H9 (cell line): ENCODE results near the gene WDR64. TPM values are rescaled to one million over a fixed set of nuclear protein-coding genes. Genes with fewer than 3 reads are reported as not detected.

Experiments used
- DNase-seq: peaks from one replicate; pipeline ENCODE4 v3.0.0-alpha.2; 2017
- H2AFZ ChIP-seq: one replicate; pipeline ENCODE4 v1.6.1; 2013; ENCODE audit warnings: mild to moderate bottlenecking, low read length, control low read depth, moderate library complexity
- H2AK5ac ChIP-seq: 2 replicates; pipeline ENCODE4 v1.6.1; 2013; ENCODE audit warnings: low read length, control low read depth, mixed read lengths; ENCODE audit not compliant: insufficient read length
- H2BK120ac ChIP-seq: one replicate; pipeline ENCODE4 v1.6.1; 2013; ENCODE audit warnings: low read depth, mild to moderate bottlenecking, low read length, control low read depth, inconsistent platforms; ENCODE audit not compliant: poor library complexity, severe bottlenecking
- H2BK12ac ChIP-seq: 2 replicates; pipeline ENCODE4 v1.6.1; 2013; ENCODE audit warnings: low read length, control low read depth, mixed read lengths, low read depth; ENCODE audit not compliant: insufficient read length
- H2BK15ac ChIP-seq: 2 replicates; pipeline ENCODE4 v1.6.1; 2013; ENCODE audit warnings: low read depth, low read length, control low read depth
- H2BK20ac ChIP-seq: one replicate; pipeline ENCODE4 v1.6.1; 2013; ENCODE audit warnings: low read depth, mild to moderate bottlenecking, low read length, control low read depth, inconsistent platforms; ENCODE audit not compliant: poor library complexity, severe bottlenecking
- H2BK5ac ChIP-seq: 2 replicates; pipeline ENCODE4 v1.6.1; 2013; ENCODE audit warnings: low read length, control low read depth, mixed read lengths; ENCODE audit not compliant: insufficient read length
- H3K14ac ChIP-seq: 2 replicates; pipeline ENCODE4 v1.6.1; 2013; ENCODE audit warnings: low read length, control low read depth; ENCODE audit not compliant: insufficient read depth
- H3K18ac ChIP-seq: 2 replicates; pipeline ENCODE4 v1.6.1; 2013; ENCODE audit warnings: low read depth, mild to moderate bottlenecking, mixed read lengths, low read length, control low read depth; ENCODE audit not compliant: insufficient read length
- H3K23ac ChIP-seq: 2 replicates; pipeline ENCODE4 v1.6.1; 2013; ENCODE audit warnings: low read length, control low read depth, mixed read lengths, low read depth; ENCODE audit not compliant: insufficient read length
- H3K23me2 ChIP-seq: 2 replicates; pipeline ENCODE4 v1.6.1; 2013; ENCODE audit warnings: low read depth, mild to moderate bottlenecking, mixed read lengths, low read length, control low read depth; ENCODE audit not compliant: insufficient read length, poor library complexity, severe bottlenecking
- H3K27ac ChIP-seq: 2 replicates; pipeline ENCODE4 v1.5.1; 2013; ENCODE audit warnings: low read length, control low read depth, mixed read lengths, low read depth; ENCODE audit not compliant: insufficient read length
- H3K27me3 ChIP-seq: 2 replicates; pipeline ENCODE4 v1.6.1; 2013; ENCODE audit warnings: low read length, control low read depth, inconsistent platforms; ENCODE audit not compliant: insufficient read depth
- H3K4ac ChIP-seq: 2 replicates; pipeline ENCODE4 v1.6.1; 2013; ENCODE audit warnings: low read depth, mild to moderate bottlenecking, control low read depth, inconsistent platforms, low read length, moderate library complexity
- H3K4me1 ChIP-seq: 2 replicates; pipeline ENCODE4 v1.6.1; 2013; ENCODE audit warnings: low read length, control low read depth, inconsistent platforms; ENCODE audit not compliant: insufficient read depth
- H3K4me2 ChIP-seq: 2 replicates; pipeline ENCODE4 v1.6.1; 2013; ENCODE audit warnings: low read length, control low read depth, mixed read lengths; ENCODE audit not compliant: insufficient read length, insufficient read depth
- H3K56ac ChIP-seq: 2 replicates; pipeline ENCODE4 v1.6.1; 2013; ENCODE audit warnings: low read depth, mild to moderate bottlenecking, mixed read lengths, low read length, control low read depth; ENCODE audit not compliant: insufficient read length
- H3K79me1 ChIP-seq: 2 replicates; pipeline ENCODE4 v1.6.1; 2013; ENCODE audit warnings: low read depth, mild to moderate bottlenecking, moderate library complexity, low read length, control low read depth, inconsistent platforms; ENCODE audit not compliant: insufficient read depth, poor library complexity, severe bottlenecking
- H3K79me2 ChIP-seq: 2 replicates; pipeline ENCODE4 v1.6.1; 2013; ENCODE audit warnings: low read length, control low read depth, inconsistent platforms; ENCODE audit not compliant: insufficient read depth
- H3K9ac ChIP-seq: 2 replicates; pipeline ENCODE4 v1.6.1; 2013; ENCODE audit warnings: low read length, control low read depth, mixed read lengths; ENCODE audit not compliant: insufficient read length; ENCODE audit errors: extremely low read depth
- H3K9me3 ChIP-seq: one replicate; pipeline ENCODE4 v1.6.1; 2013; ENCODE audit warnings: low read depth, low read length, inconsistent platforms; ENCODE audit not compliant: control insufficient read depth
- H3T11ph ChIP-seq: one replicate; pipeline ENCODE4 v1.6.1; 2013; ENCODE audit warnings: mild to moderate bottlenecking, low read length, control low read depth, inconsistent platforms
- H4K20me1 ChIP-seq: one replicate; pipeline ENCODE4 v1.6.1; 2013; ENCODE audit not compliant: control insufficient read depth, insufficient read length, insufficient read depth
- H4K5ac ChIP-seq: 2 replicates; pipeline ENCODE4 v1.6.1; 2013; ENCODE audit warnings: low read depth, mild to moderate bottlenecking, mixed read lengths, low read length, control low read depth; ENCODE audit not compliant: insufficient read length
- H4K8ac ChIP-seq: replicated peaks from 2 replicates; pipeline ENCODE4 v1.6.1; 2013; ENCODE audit warnings: low read length, control low read depth, mixed read lengths, low read depth; ENCODE audit not compliant: insufficient read length
- H4K91ac ChIP-seq: 2 replicates; pipeline ENCODE4 v1.6.1; 2013; ENCODE audit warnings: low read depth, mild to moderate bottlenecking, moderate library complexity, mixed read lengths, low read length, control low read depth; ENCODE audit not compliant: insufficient read length
- H3K27ac Mint-ChIP-seq, 3 experiments: 2 replicates in 2 of 3; 3 replicates in 1 of 3; pipeline ENCODE4 v1.8.0; 2020 to 2021; ENCODE audit warnings: mixed read lengths in 3 of 3, mild to moderate bottlenecking in 1 of 3, moderate library complexity in 1 of 3
- H3K27me3 Mint-ChIP-seq: 2 replicates; pipeline ENCODE4 v1.8.0; 2021; ENCODE audit warnings: low read depth, mild to moderate bottlenecking, moderate library complexity, mixed read lengths
- H3K36me3 Mint-ChIP-seq, 3 experiments: 2 replicates in 2 of 3; 3 replicates in 1 of 3; pipeline ENCODE4 v1.8.0; 2020 to 2021; ENCODE audit warnings: low read depth in 3 of 3, mixed read lengths in 3 of 3; ENCODE audit not compliant: insufficient read depth in 1 of 3
- H3K4me1 Mint-ChIP-seq, 2 experiments: 2 replicates each; pipeline ENCODE4 v1.8.0; 2020; ENCODE audit warnings: mixed read lengths in 2 of 2
- H3K4me3 Mint-ChIP-seq, 2 experiments: 2 replicates in 1 of 2; 3 replicates in 1 of 2; pipeline ENCODE4 v1.8.0; 2020 to 2021; ENCODE audit warnings: mild to moderate bottlenecking in 2 of 2, mixed read lengths in 2 of 2, moderate library complexity in 1 of 2
- H3K9me3 Mint-ChIP-seq, 2 experiments: 2 replicates in 1 of 2; 3 replicates in 1 of 2; pipeline ENCODE4 v1.8.0; 2020; ENCODE audit warnings: mild to moderate bottlenecking in 2 of 2, mixed read lengths in 2 of 2, moderate library complexity in 1 of 2
- WGBS: extraction: QIAGEN DNeasy Blood & Tissue Kit; methylation state at CpG from one replicate; pipeline ENCODE4 v1.1.7; 2013; ENCODE audit warnings: missing lambda C conversion rate, low lambda C conversion rate, mixed read lengths; ENCODE audit not compliant: insufficient read length; ENCODE audit errors: extremely low coverage; 5-methylcytosine and 5-hydroxymethylcytosine counted together
- total RNA-seq: library from RNA; stranded (reverse); gene quantifications from 2 replicates; pipeline ENCODE4 v1.2.1, GENCODE V29; 2021
- TF ChIP-seq, protein P1 (sequence below): fragments of 200-600 bp; sonication (generic); conservative IDR thresholded peaks from 3 replicates; pipeline ENCODE4 v1.8.0; 2021; ENCODE audit warnings: antibody characterized with exemption, mild to moderate bottlenecking

WDR64 gene
- total RNA-seq, 1 experiment from 2014 or later, result not detected

DNA sequence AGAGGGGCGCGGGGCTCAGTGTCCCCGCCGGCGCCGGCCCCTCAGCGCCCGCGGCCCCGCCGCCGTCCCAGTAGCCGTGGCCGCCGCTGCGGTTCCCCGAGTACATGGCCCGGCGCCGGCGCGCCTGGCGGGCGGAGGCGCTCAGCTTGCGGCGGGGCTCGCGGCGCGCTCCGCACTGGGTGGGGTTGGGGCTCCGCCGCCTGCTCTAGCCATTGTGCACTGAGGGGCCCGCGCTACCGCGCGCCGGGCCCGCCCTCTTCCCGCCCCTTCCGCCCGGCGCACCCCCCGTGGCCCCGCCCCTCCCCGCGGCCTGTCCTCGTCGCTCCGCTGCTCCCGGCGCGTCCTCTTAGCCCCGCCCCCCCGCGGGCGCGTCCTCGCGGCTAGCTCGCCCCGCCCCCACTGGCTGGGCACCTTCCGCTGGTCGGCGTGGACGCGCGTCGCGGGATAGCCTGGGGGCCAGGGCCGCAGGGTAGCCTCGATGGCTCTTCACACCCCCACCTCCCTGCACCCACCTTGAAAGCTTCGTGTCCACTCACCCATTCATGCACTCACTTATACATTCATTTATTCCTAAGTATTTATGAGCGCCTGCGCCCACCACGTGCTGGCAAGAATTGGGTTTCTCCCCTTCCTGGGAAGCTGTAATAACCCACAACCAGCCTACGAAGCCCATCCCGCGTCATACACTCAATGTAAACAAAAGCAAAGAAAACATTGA, 11.8 kb upstream of the WDR64 start, which contains the start of the genes CHML and OPN3:
Gene CHML (minus strand): TSS at position 221 of the 718 bp plus-strand sequence. CDS start 4,603 bp downstream, outside the sequence.
Gene OPN3 (minus strand): TSS at position 221 of the 718 bp plus-strand sequence. CDS start 115 bp downstream, at position 106.
- Histone ChIP-seq H2BK12ac (no peak within 1 kb of the TSS), H3K4ac (no peak within 1 kb of the TSS), H3K23ac (no peak within 1 kb of the TSS), H2BK15ac (no peak within 1 kb of the TSS), H3K27ac (peak within 1 kb of the TSS; percentile 35), H3K4me2 (peak within 1 kb of the TSS; percentile 87), H2AFZ (peak within 1 kb of the TSS; percentile 66), H2BK5ac (peak within 1 kb of the TSS; percentile 31), H2BK20ac (no peak within 1 kb of the TSS), H4K5ac (no peak within 1 kb of the TSS), H3K14ac (peak within 1 kb of the TSS; percentile 99), H3K56ac (no peak within 1 kb of the TSS), H3K9ac (peak within 1 kb of the TSS; percentile 99), H3T11ph (no peak within 1 kb of the TSS), H3K23me2 (peaks cover 3% of the 10 kb centered on the region), H3K79me1 (no peaks in the 10 kb centered on the region), H4K8ac (no peak within 1 kb of the TSS), H3K9me3 (no peaks in the 10 kb centered on the region), H4K20me1 (no peaks in the 10 kb centered on the region), H3K4me1 (peaks cover 6% of the 10 kb centered on the region; the same call in 1 of the 2 replicates), H2BK120ac (no peak within 1 kb of the TSS), H3K79me2 (peaks cover 20% of the 10 kb centered on the region; the same call in 1 of the 2 replicates), H3K27me3 (no peaks in the 10 kb centered on the region), H2AK5ac (no peak within 1 kb of the TSS), H4K91ac (no peak within 1 kb of the TSS), H3K18ac (peak within 1 kb of the TSS; percentile 92)
- Mint-ChIP-seq H3K36me3 (peaks cover 10 to 29% (median 21%) of the 10 kb centered on the region in 3 experiments), H3K9me3 (peaks cover 13 to 17% of the 10 kb centered on the region in 2 experiments), H3K27ac (peak within 1 kb of the TSS; percentile 2 to 92 (median 31); a peak in 6 of 7 replicates), H3K4me3 (peak within 1 kb of the TSS; percentile 86 to 89), H3K4me1 (peaks cover 24 to 25% of the 10 kb centered on the region in 2 experiments), H3K27me3 (peaks cover 16% of the 10 kb centered on the region)
- no CpG with 5 or more reads among the region's 81 CpGs for WGBS
- TF ChIP-seq, protein P1, sequence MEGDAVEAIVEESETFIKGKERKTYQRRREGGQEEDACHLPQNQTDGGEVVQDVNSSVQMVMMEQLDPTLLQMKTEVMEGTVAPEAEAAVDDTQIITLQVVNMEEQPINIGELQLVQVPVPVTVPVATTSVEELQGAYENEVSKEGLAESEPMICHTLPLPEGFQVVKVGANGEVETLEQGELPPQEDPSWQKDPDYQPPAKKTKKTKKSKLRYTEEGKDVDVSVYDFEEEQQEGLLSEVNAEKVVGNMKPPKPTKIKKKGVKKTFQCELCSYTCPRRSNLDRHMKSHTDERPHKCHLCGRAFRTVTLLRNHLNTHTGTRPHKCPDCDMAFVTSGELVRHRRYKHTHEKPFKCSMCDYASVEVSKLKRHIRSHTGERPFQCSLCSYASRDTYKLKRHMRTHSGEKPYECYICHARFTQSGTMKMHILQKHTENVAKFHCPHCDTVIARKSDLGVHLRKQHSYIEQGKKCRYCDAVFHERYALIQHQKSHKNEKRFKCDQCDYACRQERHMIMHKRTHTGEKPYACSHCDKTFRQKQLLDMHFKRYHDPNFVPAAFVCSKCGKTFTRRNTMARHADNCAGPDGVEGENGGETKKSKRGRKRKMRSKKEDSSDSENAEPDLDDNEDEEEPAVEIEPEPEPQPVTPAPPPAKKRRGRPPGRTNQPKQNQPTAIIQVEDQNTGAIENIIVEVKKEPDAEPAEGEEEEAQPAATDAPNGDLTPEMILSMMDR, result no peak; the same call in 2 of the 3 replicates
- peak; percentile 93 for DNase-seq
